Measurements from ENCODE around the gene KLHL25.

Gene KLHL25

DNA sequence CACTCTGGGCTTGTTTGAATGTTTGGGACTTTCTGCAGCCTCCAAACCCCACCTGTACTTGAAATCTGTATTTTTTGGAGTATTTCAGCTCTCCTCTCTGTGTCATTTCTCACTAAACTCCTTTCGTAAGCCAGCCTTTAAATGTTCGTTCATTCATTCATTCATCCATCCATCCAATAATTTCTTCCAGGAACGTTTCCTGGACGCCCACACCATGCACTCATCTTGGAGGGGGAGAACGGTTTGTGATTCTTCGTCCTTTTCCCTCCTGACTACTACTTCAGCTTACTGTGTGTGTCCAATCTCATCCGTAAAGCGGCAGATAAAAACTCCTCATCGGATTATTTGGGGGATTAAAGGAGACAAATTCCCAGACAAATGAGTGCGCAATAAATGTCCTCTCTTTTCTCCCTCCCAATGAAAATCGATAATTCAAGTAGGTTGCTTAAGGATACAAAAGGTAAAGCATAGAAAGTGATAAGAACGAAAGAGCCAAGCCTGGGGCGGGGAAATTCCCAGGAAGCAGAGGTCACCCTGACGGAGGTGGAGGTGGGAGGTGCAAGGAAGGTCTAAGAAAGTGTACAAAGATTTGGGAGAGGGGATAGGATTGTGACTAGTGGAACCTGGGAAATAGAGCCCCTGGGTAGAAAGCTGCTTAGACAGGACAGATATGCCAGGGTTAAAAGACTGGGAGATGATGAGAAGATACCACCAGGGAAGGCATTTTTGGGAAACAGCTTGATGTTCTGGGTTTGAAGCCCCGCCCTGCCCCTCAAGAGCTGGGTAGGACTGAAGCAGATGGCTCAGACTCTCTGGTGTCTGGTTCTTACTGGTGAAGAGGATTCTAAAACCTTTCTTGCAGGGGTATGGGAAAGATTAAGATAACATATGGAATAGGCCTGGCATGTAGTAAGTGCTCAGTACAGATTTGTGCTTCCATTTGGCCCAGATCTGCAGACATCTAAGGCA lies 896 bp upstream of the KLHL25 start:
- no peak for DNase-seq (ENCODE audit: low spot score)
- in situ Hi-C loops (cut with MboI; ENCODE audit: low pct_unique_long_range_greater_than_20kb, low sequenced_read_pairs, unreplicated experiment), result no loop called here
- TF ChIP-seq, protein P1, sequence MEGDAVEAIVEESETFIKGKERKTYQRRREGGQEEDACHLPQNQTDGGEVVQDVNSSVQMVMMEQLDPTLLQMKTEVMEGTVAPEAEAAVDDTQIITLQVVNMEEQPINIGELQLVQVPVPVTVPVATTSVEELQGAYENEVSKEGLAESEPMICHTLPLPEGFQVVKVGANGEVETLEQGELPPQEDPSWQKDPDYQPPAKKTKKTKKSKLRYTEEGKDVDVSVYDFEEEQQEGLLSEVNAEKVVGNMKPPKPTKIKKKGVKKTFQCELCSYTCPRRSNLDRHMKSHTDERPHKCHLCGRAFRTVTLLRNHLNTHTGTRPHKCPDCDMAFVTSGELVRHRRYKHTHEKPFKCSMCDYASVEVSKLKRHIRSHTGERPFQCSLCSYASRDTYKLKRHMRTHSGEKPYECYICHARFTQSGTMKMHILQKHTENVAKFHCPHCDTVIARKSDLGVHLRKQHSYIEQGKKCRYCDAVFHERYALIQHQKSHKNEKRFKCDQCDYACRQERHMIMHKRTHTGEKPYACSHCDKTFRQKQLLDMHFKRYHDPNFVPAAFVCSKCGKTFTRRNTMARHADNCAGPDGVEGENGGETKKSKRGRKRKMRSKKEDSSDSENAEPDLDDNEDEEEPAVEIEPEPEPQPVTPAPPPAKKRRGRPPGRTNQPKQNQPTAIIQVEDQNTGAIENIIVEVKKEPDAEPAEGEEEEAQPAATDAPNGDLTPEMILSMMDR (IDR thresholded peaks at IDR 0.05; ENCODE audit: extremely low read depth, insufficient read depth, missing control alignments), result no peak

DNA sequence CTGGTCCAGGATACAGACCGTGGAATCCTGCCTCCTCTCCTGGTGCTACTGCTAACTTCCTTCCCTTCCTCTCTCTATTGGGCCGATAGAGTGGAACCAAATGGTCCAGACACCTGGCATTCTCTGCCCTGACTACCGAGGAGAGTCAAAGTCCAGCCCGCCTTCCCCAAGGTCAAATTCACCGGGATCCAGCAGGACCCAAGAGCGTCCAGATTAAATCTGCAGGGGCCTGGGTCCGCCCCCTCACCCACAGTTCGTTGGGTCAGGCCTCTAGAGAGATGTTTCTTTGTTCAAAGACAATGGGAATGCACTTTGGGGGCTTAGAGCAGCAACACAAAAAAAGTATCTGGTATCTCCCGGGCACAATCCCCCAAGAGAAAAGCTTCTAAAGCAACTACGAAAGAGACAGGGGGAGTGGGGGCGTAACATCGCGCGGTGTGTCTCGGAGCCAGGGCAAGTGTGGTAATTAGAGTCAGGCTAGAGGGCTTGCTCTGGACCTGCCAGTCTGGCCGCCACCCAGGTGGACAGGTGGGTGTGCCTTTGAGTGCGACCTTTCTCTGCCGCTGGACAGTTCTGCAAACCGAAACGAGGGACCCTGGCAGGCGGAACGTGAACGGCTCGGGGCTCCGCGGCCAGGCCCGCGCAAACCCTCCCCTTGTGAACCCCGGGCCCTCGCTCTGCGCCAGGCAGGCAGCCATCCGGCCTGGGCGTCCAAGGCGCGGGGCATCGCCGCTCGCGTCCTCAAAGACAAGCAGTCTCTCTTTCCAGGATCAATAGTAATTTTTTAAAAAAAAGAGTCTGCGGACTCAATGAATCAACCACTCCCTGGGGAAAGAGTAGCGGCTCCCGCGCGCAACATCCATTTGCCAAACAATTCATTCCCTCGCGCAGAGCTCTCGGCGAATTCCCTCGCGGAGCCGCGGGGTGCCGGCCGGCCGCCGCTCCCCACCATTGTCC lies 806 bp downstream of the KLHL25 start:
- in situ Hi-C loops (cut with MboI; ENCODE audit: low pct_unique_long_range_greater_than_20kb, low sequenced_read_pairs, unreplicated experiment), result no loop called here
- DNase-seq (ENCODE audit: low spot score), result no peak

DNA sequence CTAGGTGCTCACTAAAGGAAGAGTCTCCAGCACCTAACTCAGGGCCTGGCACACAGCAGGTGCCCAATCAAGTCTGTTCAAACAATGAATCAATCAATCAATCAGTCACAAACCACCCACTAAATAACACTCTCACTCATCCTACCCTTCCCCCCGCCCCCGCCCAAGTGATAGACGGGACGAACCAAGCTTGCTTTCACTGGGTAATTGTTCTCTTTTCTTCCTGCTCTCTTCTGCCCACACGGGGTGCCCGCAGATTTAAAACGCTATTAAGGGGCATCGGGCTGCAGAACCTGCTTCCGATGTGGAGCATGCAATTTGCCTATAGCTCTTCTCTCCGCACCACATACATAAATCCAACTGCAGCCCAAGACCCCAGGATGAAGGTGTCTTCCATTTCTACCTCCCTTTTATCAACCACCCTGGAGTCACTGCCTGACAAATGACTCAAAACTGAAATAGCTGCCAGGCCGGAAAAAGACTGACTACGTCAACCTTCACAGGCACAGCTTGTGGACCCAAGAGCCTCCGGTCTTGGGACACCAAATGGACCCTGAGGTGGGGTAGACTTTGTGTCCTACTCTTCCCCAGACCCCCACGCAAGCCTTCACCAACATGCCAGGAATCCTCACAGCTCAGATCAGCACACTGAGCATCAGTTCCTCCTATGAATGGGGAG lies 1.7 kb downstream of the KLHL25 start:
- DNase-seq (ENCODE audit: low spot score), result no peak
- in situ Hi-C loops (cut with MboI; ENCODE audit: low pct_unique_long_range_greater_than_20kb, low sequenced_read_pairs, unreplicated experiment), result no loop called here
- TF ChIP-seq, protein P1 (IDR thresholded peaks at IDR 0.05; ENCODE audit: extremely low read depth, insufficient read depth, missing control alignments), result no peak

More for the DNA sequence above, 806 bp downstream of the KLHL25 start:
- TF ChIP-seq, protein P1 (IDR thresholded peaks at IDR 0.05; ENCODE audit: extremely low read depth, insufficient read depth, missing control alignments), result no peak

DNA sequence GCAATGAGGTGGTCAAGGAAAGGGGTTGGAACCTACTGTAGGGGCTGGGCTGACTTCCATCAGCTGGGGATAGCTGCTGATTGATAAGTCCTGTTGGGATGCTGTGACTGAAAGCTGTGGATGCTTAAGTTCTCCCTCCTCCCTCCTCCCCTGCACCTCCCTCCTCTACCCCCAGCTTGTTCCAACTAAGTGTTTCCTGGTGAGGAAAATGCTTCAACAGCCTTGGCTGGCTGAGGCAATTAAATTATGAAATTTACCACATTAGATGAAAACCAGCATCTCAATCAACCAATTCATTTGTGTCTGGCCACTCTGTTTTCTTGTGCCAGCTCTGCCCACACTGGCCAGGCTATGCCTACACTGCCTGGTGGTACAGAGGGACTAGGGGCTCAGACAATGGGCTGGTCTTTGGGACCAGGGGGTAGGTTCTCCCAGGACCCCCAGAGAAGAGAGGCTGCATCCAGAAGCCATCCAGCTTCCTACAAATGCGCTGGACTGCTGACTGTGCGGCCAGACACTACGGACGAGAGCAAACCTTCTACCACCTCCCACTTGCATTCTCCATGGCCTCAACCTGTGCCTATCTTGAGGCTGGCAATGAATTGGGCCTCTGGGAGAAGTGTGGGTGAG lies 2.5 kb downstream of the KLHL25 start:
- in situ Hi-C loops (cut with MboI; ENCODE audit: low pct_unique_long_range_greater_than_20kb, low sequenced_read_pairs, unreplicated experiment), result no loop called here
- peak; percentile 3 for DNase-seq (ENCODE audit: low spot score)
- TF ChIP-seq, protein P1 (IDR thresholded peaks at IDR 0.05; ENCODE audit: extremely low read depth, insufficient read depth, missing control alignments), result no peak

DNA sequence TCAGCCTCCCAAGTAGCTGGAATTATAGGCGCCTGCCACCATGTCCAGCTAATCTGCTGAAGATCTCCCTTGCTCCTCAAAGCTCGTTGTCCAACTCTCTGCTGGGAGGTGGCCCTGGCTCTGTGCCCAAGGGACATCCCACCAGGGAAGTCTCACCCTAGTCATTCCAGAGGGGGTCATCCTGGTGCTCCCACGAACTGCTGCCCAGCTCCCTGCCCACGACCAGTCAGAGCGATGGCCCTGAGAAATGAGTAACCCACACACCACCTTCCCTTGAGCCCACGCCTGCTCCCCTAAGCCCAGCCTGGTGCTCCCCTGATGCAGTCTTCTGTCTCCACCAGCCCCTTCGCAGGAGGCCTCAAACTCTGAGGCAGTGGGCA lies 5.2 kb downstream of the KLHL25 start:
- TF ChIP-seq, protein P1 (IDR thresholded peaks at IDR 0.05; ENCODE audit: extremely low read depth, insufficient read depth, missing control alignments), result no peak
- no peak for DNase-seq (ENCODE audit: low spot score)

More for the DNA sequence above, 5.2 kb downstream of the KLHL25 start:
- in situ Hi-C loops (cut with MboI; ENCODE audit: low pct_unique_long_range_greater_than_20kb, low sequenced_read_pairs, unreplicated experiment), result no loop called here

Measured in GM13977 (cell line).